Measurements from ENCODE around the gene CHMP4B.

- TF ChIP-seq POLR2AphosphoS5 (IDR thresholded peaks at IDR 0.05) = no peak
- no peak for TF ChIP-seq CTCF (IDR thresholded peaks at IDR 0.05)
- no peak for TF ChIP-seq EP300 (IDR thresholded peaks at IDR 0.05)
- TF ChIP-seq POLR2A (IDR thresholded peaks at IDR 0.05) = no peak
Observed at GRCh38 chr20:33840160-33840559, 29.0 kb downstream of the CHMP4B start.
